Hypothalamus (tissue), 51 donors: Measurements from ENCODE around the gene RUVBL2.

Experiments used
- DNase-seq, 51 donors: peaks; one replicate each; lab custom pipeline; 2025; lab: John Stamatoyannopoulos, UW

Gene RUVBL2

DNA sequence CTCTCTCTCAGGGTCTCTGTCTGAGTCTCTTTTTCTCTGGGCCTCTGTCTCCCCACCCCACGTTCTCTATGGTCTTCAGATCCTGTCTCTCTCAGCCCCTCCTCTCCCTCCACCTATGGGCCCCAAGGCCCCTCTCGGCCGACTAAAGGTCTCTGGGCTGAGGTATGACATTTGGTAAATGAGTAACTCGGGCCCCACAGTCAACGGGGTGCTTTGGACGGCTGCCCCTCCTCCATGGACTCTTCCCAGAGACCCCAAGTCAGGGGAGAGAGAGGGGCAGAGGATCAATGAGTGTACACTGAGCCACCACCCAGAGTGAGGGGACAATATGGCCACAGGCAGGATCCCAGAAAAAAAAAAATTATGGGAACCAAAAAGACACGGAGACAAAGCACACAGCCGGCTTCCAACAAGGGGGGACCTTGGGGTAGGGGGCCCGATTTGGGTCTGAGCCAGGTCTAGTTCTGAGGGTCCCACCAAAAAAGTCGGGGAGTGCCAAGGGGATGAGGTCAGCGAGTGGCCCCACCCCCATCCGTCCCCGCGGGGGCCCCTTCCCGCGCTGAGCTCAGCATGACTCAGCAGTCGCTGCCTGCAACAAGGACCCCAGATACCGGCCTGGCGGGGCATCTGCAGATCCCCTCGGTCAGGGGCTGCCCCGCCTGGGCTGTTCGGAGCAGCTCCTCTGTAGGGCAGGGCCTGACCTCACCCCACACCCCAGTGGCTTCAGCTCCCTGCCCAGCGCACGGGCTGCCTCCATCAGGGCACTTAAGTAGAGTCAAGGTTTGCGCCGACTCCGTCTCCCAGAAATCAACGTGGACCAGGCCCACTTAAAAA, 30.1 kb upstream of the RUVBL2 start:
- peak in 50 of 51 donors; percentile 2 to 86 (median 60) for DNase-seq

DNA sequence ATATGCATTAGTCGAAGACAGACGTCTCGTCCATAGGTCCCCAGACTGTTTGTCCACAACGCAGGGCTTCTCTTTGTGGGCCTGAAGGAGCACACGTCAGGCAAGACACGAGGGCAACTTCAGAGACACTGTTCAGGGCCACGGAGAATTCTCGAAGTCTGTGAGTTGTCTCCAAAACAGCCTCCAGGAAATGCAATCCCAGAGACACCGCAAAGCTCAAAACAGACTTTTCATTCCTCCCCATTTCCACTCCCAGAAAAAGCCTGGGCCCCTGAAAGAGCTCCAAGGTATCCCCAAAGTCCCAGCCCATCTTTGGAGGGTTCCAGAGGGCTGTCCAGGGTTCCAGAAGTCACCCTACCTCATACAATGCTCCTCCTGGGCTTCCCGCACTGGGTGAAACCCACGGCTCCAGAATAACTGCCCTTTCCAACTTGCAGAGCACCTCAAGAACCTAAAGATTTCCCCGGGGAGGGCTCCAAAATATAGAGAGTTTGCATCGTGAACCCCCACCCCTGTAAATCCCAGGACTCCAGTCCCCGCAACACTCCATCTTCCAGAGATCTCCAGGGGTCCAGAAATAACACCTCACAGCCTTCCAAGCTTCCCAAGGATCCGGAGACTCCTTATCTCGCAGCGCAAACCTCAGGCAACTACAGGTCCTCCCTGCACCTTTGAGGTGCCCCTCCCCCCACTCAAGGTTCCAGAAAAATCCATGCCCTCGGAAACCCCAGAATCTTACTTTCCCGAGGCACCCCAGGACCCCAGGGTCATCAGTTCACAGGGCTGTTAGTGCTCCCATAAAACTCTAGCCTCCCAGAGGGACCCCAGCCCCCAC, 29.3 kb upstream of the RUVBL2 start:
- DNase-seq, result peak in 10 of 51 donors; percentile 21 to 69 (median 38)

DNA sequence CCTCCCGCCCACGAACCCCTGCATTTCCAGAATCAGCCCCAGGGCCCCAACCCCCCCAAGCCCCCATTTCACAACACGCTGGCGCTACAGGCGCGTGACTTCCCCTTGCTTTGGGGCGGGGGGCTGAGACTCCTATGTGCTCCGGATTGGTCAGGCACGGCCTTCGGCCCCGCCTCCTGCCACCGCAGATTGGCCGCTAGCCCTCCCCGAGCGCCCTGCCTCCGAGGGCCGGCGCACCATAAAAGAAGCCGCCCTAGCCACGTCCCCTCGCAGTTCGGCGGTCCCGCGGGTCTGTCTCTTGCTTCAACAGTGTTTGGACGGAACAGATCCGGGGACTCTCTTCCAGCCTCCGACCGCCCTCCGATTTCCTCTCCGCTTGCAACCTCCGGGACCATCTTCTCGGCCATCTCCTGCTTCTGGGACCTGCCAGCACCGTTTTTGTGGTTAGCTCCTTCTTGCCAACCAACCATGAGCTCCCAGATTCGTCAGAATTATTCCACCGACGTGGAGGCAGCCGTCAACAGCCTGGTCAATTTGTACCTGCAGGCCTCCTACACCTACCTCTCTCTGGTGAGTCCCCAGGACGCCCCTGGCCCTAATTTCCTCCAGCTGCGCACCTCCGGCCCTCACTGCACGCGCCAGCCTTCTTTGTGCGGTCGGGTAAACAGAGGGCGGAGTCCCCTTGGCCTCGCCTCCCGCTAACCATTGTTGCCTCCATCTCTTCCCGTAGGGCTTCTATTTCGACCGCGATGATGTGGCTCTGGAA, 28.5 kb upstream of the RUVBL2 start, which contains the start of gene FTL:
TSS of gene FTL (plus strand) at position 270 of the 766 bp plus-strand sequence. CDS start at position 469, 199 bp downstream.
- DNase-seq, result peak; percentile 73 to 99 (median 97)

DNA sequence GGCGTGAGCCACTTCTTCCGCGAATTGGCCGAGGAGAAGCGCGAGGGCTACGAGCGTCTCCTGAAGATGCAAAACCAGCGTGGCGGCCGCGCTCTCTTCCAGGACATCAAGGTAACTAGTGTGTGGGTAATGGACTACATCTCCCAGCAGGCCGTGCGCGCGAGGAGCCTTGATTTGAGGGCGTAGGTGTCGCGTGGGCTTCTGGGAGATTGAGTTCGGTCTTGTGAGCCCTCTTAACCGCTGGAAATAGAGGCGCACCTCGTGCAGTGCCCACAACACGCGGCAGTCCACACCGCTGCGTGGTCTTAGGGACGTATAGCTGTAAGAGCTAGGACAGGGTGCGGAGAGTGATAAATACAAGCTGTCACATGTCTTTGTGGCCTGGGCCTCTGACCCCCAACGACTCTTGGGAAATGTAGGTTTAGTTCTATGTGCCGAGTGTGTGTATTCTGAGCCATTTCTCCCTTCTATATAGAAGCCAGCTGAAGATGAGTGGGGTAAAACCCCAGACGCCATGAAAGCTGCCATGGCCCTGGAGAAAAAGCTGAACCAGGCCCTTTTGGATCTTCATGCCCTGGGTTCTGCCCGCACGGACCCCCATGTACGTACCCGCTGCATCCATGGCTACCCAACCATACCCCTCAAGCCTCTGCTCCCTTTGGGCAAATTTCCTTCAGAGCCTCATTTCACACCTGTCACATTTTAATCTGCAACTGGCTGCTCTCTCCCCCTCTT, 27.7 kb upstream of the RUVBL2 start:
- peak; percentile 44 to 95 (median 77) for DNase-seq

DNA sequence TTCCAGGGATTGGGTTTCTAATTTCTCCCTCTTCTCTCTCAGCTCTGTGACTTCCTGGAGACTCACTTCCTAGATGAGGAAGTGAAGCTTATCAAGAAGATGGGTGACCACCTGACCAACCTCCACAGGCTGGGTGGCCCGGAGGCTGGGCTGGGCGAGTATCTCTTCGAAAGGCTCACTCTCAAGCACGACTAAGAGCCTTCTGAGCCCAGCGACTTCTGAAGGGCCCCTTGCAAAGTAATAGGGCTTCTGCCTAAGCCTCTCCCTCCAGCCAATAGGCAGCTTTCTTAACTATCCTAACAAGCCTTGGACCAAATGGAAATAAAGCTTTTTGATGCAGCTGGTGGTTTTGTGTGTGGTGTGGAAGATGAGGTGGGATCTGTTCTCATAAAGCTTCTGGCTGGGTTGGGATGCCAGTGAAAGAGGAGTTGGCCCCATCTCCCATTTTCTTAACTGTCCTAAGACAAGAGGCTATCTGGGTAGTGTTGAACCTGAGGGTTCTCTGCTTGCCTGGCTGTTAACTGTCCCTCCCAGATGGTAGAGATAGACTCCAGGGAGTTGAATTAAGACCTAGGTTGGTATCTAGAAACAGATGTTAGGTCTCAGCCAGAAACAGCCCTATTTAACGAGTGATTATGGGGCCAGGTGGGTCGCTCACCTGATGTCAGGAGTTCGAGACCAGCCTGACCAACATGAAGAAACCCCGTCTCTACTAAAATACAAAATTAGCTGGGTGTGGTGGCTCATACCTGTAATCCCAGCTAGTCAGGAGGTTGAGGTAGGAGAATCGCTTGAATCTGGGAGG, 26.9 kb upstream of the RUVBL2 start:
- DNase-seq, result peak in 7 of 51 donors; percentile 15 to 59 (median 18)

DNA sequence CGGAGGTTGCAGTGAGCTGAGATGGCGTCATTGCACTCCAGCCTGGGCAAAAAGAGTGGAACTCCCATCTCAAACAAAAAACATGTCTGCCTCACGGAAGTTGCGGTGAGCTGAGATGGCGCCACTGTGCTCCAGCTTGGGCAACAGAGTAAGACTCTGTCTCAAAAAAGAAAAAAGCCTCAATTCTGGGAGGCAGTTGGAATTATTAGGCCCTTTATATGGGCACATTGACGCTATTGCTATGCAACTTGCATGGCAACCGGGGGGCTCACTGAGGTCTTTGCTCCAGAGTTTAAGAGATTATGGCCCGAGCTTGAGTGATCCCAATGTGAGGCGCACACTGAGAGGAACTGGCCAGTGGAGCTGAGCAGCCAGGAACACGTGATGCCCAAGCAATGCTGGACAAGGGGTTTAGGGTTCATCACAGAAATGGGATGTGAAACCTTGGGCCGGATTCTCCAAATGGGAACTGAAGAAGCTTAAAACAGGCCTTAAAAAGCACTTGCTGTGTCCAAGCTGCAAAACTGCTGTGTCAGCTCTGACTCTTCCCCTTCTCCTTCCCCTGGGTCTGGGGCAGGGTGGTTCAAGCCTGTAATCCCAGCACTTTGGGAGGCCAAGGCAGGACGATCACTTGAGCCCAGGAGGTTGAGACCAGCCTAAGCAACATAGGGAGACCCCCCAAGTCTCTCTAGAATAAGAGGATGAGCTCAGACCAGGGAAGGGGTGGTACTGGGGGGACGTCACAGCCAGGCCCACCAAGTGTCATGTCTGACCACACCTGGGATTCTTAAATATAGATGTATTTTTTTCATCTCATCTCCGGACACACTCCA, 26.1 kb upstream of the RUVBL2 start:
- peak in 35 of 51 donors; percentile 7 to 54 (median 35) for DNase-seq

DNA sequence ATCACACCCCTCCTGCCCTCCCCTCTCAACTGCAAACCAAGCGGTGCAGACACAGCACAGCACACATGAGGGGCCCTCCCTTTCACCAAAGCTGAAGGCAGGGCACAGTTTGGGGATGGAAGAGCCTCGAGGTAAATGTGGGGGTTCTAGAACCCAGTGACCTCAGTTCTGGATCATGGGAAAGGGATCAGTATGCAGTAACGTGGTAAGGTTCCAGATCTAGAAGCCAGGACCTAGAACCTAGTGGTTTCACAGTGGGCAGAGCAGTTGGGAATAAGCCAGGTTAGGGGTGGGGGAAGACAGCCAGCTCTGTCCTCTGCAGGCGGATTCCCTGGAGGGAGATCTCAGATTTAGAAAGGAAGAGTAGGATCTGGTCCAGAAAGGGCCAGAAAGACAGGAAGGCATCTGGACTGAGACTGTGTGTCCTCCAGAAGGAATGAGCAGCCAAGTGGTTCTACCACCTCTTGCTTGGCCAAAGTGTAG, 25.5 kb upstream of the RUVBL2 start:
- DNase-seq, result no peak

DNA sequence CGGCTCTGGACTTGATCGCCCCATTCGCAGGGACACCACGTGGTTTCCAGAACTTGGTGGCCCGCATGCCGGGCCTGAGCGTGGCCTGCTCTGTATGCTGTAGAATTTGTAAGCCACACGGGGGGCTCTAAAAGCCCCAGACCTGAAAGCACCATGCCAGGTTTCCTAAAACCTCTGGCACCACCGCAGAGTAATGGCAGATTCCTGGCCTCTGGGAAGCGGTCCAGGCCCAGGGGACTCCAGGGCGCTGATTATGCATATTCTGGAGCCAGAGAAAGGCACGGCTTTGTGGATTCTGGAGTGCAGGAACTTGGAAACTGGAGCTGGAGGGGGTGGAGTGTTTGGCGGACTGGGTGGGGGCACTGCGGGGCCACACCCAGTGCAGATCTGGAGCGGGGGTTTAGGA, 24.9 kb upstream of the RUVBL2 start:
- peak in 2 of 51 donors; percentile 1 to 6 for DNase-seq

DNA sequence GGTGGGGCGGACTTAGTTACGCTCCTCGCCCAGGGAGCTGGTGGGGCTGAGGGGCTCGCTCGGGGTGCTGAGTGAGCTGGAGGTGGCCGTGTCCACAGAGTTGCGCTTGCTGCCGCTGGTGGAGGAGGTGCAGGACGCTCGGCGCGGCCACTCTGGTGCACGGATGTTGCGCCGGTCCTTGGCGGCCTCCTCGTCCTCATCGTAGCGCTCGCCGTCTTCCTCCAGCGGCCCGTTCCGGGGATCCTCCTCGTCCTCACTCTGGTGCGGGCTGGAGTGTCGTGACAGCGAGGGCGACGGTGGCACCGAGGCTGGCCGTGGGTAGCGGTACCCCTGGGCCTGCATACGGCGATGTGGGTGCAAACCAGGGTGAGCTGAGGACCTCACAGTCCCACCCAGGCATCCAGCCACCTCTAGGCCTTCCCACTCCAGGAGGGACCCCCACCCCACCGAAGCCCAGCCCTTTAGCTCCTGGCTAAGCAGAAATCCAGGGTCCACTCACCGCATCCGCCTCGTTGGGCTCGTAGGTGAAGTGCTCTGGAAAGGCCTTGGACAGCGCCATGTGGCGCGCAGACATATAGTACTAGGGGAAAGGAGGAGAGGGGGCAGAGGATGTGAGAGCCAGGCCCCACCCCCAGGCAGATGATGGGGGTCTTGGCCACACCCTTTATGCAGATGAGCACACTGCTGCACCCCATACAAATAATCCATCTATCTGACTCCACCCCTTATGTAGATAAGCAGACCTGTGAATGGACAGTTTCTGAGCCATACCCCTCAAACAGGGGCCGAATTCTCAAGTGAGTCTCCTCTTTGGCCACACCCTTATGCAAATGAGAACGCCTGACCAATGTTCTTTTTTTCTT, 24.2 kb upstream of the RUVBL2 start:
- no peak for DNase-seq

DNA sequence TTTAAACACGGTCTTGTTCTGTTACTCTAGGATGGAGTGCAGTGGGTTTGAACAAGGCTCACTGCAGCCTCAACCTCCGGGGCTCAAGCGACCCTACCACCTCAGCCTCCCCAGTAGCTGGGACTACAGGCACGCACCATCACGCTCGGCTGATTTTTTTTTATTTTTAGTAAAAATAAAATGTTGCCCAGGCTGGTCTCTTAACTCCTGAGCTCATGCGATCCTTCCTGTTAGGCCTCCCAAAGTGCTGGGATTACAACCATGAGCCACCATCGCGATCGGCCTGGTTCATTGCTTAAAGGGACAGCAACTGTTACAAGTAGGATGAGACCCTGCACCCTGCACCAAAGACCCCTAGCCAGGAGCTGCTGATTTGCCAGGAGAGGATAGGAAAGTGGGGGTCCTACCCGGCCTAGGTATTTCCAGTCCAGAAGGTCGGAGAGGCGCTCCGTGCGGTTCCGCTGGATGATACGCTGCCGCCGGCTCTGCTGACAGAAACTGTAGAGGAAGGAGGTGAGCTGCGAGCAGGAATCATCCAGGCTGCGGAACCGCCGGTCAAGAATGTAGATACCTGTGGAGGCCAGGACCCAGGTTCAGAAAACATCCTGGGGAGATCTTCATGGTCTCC, 23.4 kb upstream of the RUVBL2 start:
- no peak for DNase-seq

DNA sequence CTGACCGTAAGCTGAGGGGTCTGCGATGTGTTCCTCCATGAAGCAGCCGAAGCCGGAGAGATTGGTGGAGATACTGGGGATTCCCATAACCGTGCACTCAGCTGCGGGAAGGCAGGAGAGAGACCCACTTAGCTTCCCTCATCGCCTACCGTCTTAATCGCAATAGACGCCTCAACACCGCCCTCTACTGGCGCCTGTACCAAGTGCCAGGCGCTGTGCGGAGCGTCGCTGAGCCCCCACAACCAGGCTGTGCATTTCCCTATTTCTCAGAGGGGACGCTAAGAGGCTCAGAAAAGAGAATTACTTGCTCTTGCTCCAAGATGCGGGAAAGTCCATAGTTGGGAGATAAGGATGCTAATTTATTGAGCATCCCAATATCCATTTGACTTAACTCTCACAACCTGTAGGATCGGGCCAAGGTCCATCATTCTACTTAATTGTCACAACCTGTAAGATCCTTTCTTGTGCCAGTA, 22.7 kb upstream of the RUVBL2 start:
- peak in 43 of 51 donors; percentile 13 to 79 (median 48) for DNase-seq

DNA sequence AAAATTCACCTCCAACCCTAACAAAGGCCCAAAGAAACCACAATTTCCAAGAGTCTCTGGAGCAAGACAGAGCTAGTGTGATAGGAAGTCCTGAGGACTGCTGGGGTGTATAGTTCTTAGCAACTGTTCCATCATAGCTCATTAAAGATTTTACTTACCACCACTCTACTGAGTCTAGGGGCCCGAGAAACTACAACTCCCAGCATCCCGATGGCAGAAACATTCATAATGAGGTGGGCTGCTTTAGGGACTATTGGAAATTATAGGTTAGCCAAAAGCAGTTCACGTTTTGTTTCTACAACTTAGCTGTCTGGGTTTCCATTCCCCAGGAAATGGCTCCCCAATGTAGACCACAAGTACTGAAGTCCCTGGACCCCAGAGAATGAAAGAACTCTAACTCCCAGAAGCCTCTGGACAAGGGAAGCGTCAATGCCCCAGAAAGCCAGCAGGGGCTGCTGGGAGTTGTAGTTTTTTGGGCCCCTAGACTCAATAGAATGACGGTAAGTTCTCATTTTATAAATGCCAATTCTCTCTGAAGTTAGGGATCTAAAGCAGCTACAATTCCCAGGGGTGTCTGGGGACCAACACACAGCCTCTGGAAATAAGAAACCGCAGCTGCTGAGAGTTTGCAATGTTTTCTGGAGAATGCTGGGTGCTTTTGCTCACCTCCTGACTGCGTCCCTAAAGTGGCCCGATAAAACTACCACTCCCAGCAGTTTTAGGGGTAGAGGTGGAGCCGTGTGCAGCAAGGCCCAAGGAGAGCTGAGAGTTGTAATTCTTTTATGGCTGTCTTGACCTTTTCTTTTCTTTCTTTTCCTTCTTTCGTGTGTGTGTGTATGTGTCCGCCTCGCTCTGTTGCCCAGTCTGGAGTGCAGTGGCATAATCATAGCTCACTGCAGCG, 17.5 kb upstream of the RUVBL2 start:
- peak in 1 of 51 donors; percentile 8 for DNase-seq

DNA sequence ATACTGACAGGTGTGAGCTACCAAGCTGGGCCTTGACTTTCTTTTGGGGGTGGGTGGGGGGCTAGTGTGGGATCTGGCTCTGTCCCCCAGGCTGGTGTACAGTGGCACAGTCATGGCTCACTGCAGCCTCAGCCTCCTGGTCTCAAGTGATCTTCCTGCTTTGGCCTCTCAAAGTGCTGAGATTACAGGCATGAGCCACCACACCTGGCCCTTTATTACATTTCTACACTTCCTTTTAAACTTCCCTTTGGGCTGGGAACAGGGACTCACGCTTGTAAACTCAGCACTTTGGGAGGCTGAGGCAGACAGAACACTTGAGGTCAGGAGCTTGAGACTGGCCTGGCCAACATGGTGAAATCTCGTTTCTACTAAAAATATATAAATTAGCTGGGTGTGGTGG, 16.6 kb upstream of the RUVBL2 start:
- no peak for DNase-seq

DNA sequence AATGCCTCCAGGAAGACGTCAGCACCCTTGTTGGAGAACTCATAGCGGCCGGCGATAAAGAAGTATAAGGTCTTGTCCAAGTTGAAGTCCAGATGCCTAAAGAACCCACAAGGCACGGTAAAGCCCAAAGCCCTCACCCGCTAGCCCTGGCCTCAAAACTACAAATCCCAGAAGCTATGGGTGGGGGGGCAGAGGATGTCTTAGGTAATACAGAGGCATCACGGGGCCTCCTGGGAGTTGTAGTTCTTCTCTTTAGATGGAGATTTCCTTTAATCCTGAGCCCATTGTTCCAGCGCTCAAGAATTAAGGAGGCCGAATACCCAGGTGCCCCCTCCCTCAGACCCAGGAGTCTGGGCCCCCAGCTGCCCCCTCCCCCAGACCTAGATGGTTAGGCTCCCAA, 11.4 kb upstream of the RUVBL2 start:
- no peak for DNase-seq

DNA sequence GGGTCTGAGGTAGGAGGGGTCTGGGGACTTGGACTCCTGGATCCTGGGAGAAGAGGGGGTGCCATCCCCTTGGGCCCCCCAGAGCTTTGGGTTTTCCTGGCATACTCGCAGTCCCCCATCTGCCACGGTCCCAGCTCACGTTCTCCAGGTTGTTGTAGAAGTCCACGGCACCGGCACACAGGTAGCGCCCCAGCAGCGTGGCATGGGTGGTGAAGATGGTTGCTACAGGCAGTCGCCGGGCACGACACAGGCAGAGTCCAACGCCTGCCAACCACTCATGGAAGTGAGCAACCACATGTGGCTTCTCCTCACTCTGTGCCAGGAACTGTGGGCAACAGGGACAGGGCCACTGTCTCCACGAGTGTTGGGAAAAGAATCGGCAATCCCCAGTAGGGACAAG, 8.0 kb upstream of the RUVBL2 start:
- DNase-seq, result no peak
